Adipose tissue (tissue), 3 donors: ENCODE results near the gene CCDC180. TPM values are rescaled to one million over a fixed set of nuclear protein-coding genes. Genes with fewer than 3 reads are reported as not detected.
"Not testable (repeated sequence)": the region's sequence is repeated elsewhere in the genome, so short reads cannot be mapped to it uniquely, and the experiment has no call there.

ENCODE experiments used
- H3K27ac ChIP-seq: one replicate; pipeline ENCODE4 v1.5.1; 2013; ENCODE audit warnings: low read depth, low read length
- WGBS, 3 donors: extraction: QIAGEN DNeasy Blood & Tissue Kit; methylation state at CpG; one replicate each; pipeline ENCODE4 v1.1.7; 2013; 5-methylcytosine and 5-hydroxymethylcytosine counted together
- polyA plus RNA-seq, 3 donors: library from polyadenylated mRNA; stranded (reverse); fragments of 200-250 nt; gene quantifications; one replicate each; pipeline ENCODE4 v1.2.3, GENCODE V29; 2013
- donor health status: healthy with polysubstance abuse.
- donor health status: Bipolar disorder and iron deficiency.
- donor health status: healthy.

CCDC180 gene
- polyA plus RNA-seq: 1 to 10 TPM; 1.4 to 4.2 (median 2.3) TPM

GRCh38 chr9:97307500-97308163 lies at the start of gene CCDC180:
Gene CCDC180, plus strand, starts transcription at chr9:97307659. Its CDS starts 405 bp downstream, at chr9:97308064.
- 25 to 55% (median 30%) methylated on average over 42 of the region's 42 CpGs for WGBS, 3 donors
- H3K27ac ChIP-seq: no peak within 1 kb of the TSS

- whole genome bisulfite sequencing, 3 donors: 54 to 86% (median 77%) methylated on average over 4 of the region's 4 CpGs
- H3K27ac ChIP-seq: not testable (repeated sequence)
These were observed 47.5 kb upstream of the CCDC180 start for GRCh38 chr9:97259834-97260514.

DNA sequence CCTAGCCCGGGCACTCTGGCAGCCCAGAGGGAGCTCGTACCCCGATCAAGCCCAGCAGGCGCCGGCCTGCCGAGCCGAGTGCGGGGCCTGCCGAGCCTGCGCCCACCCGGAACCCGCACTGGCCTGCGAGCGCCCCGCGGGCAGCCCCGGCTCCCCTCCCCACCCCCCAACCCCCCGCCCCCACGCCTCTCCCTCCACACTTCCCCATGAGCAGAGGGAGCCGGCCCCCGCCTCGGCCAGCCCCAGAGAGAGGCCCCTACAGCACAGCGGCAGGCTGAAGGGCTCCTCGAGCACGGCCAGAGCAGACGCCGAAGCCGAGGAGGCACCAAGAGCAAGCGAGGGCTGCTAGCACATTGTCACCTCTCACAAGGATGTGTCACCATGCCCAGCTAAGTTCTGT lies 36.2 kb upstream of the CCDC180 start:
- no peak overlapping the region for H3K27ac ChIP-seq
- WGBS, 3 donors: 90 to 95% (median 94%) methylated on average over 20 to 27 of the region's 29 CpGs

- WGBS, 3 donors: 94 to 98% (median 94%) methylated on average over 4 of the region's 4 CpGs
- no peak overlapping the region for H3K27ac ChIP-seq
These were observed 35.4 kb upstream of the CCDC180 start for GRCh38 chr9:97272072-97272471.

DNA sequence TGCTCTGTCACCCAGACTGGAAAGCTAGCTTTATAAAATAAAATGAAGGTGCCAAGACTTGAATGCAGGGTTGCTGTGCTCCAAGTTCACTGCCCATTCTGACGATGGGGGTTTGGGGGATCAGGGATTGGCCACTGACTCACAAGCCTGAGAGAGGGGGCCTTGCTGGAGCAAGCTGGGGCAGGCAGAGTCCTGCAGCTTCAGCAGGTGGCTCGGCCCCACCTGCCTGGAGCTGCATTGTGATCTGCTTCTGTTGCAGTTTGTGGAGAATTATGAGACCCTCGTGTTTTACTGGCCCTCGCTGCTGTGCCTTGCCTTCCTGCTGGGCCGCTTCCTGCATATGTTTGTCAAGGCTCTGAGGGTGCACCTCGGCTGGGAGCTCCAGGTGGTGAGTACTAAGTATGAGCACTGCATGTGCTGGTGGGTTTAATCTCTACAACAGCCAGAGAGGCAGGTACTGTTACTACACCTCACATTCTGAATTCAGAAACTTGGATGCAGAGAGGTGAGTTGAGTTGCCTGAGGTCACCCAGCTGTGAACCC lies 31.1 kb upstream of the CCDC180 start:
- no peak overlapping the region for H3K27ac ChIP-seq
- WGBS, 3 donors: 82 to 88% (median 85%) methylated on average over 6 of the region's 6 CpGs

- WGBS, 3 donors: 95 to 98% (median 96%) methylated on average over 7 of the region's 7 CpGs
- H3K27ac ChIP-seq: no peak overlapping the region
These were observed 29.5 kb upstream of the CCDC180 start for GRCh38 chr9:97277953-97278352.

- WGBS, 3 donors: 95 to 98% (median 95%) methylated on average over 3 of the region's 3 CpGs
- no peak overlapping the region for H3K27ac ChIP-seq
These were observed 26.6 kb upstream of the CCDC180 start for GRCh38 chr9:97280755-97281330.

- no peak overlapping the region for H3K27ac ChIP-seq
These were observed 23.7 kb upstream of the CCDC180 start for GRCh38 chr9:97283768-97284167.

DNA sequence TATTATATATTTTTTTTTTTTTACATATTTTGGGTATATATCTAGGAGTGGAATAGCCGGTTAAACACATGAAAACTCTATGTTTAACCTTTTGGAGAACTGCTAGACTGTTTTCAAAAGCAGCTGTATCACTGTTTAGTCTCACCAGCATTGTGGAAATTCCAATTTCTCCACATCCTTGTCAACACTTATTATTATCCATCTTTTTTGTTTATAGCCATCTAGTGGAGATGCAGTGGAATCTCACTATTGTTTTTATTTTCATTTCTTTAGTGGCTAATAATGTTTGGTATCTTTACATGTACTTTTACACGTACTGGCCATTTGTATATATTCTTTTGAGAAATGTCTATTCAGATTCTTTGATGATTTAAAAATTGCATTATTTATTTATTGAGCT lies 22.7 kb upstream of the CCDC180 start:
- 91 to 96% (median 96%) methylated on average over 2 of the region's 2 CpGs for WGBS, 3 donors

GRCh38 chr9:97292200-97292599 lies 15.3 kb upstream of the CCDC180 start:
- WGBS, 3 donors: 88 to 93% (median 89%) methylated on average over 3 of the region's 3 CpGs
- no peak overlapping the region for H3K27ac ChIP-seq

More for the DNA sequence above, 22.7 kb upstream of the CCDC180 start:
- H3K27ac ChIP-seq: no peak overlapping the region

DNA sequence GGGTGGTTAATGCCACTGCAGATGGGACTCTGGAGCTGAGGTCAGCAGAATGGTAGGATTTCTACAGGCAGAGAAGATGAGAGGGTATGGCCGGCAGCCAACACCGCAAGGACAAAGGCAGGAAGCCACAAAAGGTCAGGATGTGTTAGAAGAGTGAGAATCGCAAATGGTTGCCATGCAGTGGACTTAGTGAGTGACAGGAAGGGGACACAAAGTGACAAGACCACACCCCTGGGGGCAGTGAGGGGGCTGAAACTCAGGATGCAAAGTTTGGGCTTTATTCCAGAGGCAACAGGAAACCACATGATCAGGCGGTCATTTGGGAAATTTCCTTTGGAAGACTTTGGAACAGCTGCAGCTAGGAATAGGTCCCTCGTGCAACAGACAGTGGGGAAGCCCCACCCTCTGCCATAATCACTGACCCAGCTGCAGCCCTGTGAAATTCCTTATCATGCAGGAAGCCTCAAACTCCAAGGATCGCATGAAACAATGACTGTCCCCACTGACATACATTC lies 14.2 kb upstream of the CCDC180 start:
- H3K27ac ChIP-seq: no peak overlapping the region
- 18 to 67% (median 25%) methylated on average over 6 of the region's 6 CpGs for WGBS, 3 donors

DNA sequence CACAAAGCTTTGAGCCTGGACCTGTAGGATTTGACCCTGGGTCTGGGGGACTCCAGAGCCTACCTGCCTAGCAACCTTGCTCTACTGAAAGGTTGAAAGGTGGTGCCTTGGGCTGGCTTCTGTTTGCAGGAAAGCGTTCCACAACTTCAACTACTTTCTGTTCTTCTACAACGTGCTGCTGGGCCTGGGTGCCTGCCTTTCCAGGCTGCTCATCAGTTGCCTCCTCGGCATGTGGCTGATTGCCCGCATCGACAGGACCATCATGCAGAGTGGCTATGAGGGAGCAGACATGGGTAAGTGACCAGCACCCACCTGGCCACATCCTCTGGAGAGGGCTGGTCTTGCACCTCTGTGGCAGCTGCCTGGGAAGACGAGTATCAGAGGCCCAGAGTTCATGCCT lies 13.6 kb upstream of the CCDC180 start:
- H3K27ac ChIP-seq: no peak overlapping the region
- WGBS, 3 donors: 80 to 84% (median 84%) methylated on average over 6 of the region's 6 CpGs

- H3K27ac ChIP-seq: no peak overlapping the region
- WGBS, 3 donors: 76 to 100% (median 98%) methylated on average over 2 of the region's 2 CpGs
These were observed 9.6 kb upstream of the CCDC180 start for GRCh38 chr9:97297889-97298288.

- H3K27ac ChIP-seq: no peak overlapping the region
- WGBS, 3 donors: 75 to 83% (median 80%) methylated on average over 2 of the region's 2 CpGs
These were observed 7.5 kb upstream of the CCDC180 start for GRCh38 chr9:97299809-97300414.

GRCh38 chr9:97300586-97300985 lies 6.9 kb upstream of the CCDC180 start:
- H3K27ac ChIP-seq: no peak overlapping the region
- WGBS, 3 donors: 93 to 100% (median 96%) methylated on average over 1 of the region's 1 CpG

- H3K27ac ChIP-seq: no peak overlapping the region
- WGBS, 3 donors: 92 to 99% (median 96%) methylated on average over 3 of the region's 3 CpGs
These were observed 5.5 kb upstream of the CCDC180 start for GRCh38 chr9:97301974-97302373.

GRCh38 chr9:97304586-97304985 lies 2.9 kb upstream of the CCDC180 start:
- WGBS, 3 donors: 92 to 96% (median 94%) methylated on average over 2 of the region's 2 CpGs

DNA sequence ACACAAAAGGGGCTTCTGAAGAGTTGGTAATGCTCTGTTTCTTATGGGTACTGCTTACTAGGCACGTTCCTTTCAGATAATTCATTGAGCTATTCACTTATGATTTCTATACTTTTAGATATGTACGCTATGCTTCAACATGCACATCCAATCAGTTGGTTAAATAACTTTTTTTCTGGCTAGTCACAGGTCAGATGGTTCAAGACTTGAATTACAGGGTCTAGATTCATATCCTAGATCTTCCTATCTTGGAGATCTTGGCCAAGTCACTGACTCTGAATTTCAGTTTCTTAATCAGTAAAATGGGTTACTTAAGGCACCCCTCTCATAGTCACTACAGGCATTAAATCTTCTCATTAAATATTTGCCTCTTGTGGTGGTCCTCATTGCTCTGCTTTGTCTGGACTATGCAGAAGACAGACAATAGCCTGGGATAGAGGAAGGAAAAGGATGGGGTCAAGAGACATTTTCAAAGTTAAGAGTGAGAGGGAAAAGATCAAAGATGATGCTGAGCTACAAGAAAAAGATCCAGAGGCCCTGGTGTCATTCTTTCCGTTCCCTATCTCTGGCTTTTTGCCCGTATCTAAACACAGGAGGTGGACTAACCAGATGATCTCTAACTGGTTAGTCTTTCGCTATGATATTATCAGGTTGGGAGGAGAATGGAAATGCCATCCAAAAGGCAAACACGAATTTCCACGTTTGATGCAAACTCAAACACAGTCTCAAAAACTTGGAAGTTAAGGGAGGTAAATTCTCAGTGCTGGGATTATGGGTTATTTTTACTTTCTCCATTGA lies 1.8 kb upstream of the CCDC180 start:
- whole genome bisulfite sequencing, 3 donors: 65 to 87% (median 84%) methylated on average over 7 of the region's 7 CpGs

More at GRCh38 chr9:97304586-97304985, 2.9 kb upstream of the CCDC180 start:
- no peak overlapping the region for H3K27ac ChIP-seq

More for the DNA sequence above, 1.8 kb upstream of the CCDC180 start:
- H3K27ac ChIP-seq: no peak overlapping the region
